HCT116 (cell line): ENCODE results near the gene DCAF8L2. TPM values are rescaled to one million over a fixed set of nuclear protein-coding genes. Genes with fewer than 3 reads are reported as not detected.

Source experiments
- ATAC-seq: fragments of 200-7000 bp; cut with Tn5 transposase; 2 replicates; pipeline ENCODE4 v1.9.1; 2020; ENCODE audit warnings: mild to moderate bottlenecking, moderate library complexity
- BruUV-seq: library from RNA; stranded (reverse); fragments of 400-500 nt; replicated peaks from 2 replicates; lab custom pipeline; 2021; lab: Mats Ljungman, UMichigan
- CTCF ChIA-PET: fragments of 300-600 bp; sonication (Branson Sonifier 250); formaldehyde crosslinking; loops from one replicate; lab custom pipeline; 2021; ENCODE audit warnings: antibody characterized with exemption; lab: Charles Lee
- POLR2A ChIA-PET: fragments of 300-600, 350-600 bp; sonication (Branson Sonifier 250); formaldehyde crosslinking; loops from one replicate; lab custom pipeline; 2021; ENCODE audit warnings: antibody characterized with exemption; lab: Charles Lee
- RAD21 ChIA-PET, 2 experiments: fragments of 300-600 bp; sonication (Branson Sonifier 250); formaldehyde crosslinking; loops; one replicate each; lab custom pipeline; 2023; ENCODE audit warnings: low total read pairs in 2 of 2; ENCODE audit not compliant: uncharacterized antibody in 2 of 2, unreplicated experiment in 2 of 2, low non-redundant PET in 1 of 2; lab: Charles Lee
- DNase-seq: peaks from one replicate; pipeline ENCODE4 v3.0.0-alpha.2; 2010; ENCODE audit warnings: low read depth, low spot score
- H2AFZ ChIP-seq: fragments of 200-600 bp; shearing (Covaris generic), sonication (generic); 2 replicates; pipeline ENCODE4 v1.6.1; 2017; ENCODE audit warnings: low read depth, mixed run types, mixed read lengths, antibody characterized with exemption, low read length; ENCODE audit not compliant: poor library complexity, severe bottlenecking
- H3K27ac ChIP-seq: 2 replicates; pipeline ENCODE4 v1.5.1; 2012; ENCODE audit warnings: low read depth, low read length
- H3K27me3 ChIP-seq: fragments of 200-600 bp; sonication (generic); 2 replicates; pipeline ENCODE4 v1.6.1; 2016; ENCODE audit warnings: mixed run types, low read length, mixed read lengths; ENCODE audit not compliant: insufficient read depth
- H3K36me3 ChIP-seq, 2 experiments: fragments of 200-500 bp in 1 of 2; fragments of 200-600 bp in 1 of 2; sonication (Bioruptor generic) in 1 of 2; sonication (generic) in 1 of 2; 2 replicates each; pipeline versions ENCODE4 v1.5.1 to v1.6.1; 2014 to 2016; ENCODE audit warnings: low read length in 2 of 2, inconsistent platforms in 1 of 2, mixed read lengths in 1 of 2, mixed run types in 1 of 2; ENCODE audit not compliant: insufficient read depth in 2 of 2, control insufficient read depth in 1 of 2
- H3K4me1 ChIP-seq, 2 experiments: fragments of 200-600 bp in 1 of 2; sonication (generic) in 1 of 2; 2 replicates each; pipeline versions ENCODE4 v1.5.1 to v1.6.1; 2012 to 2017; ENCODE audit warnings: low read length in 2 of 2, inconsistent platforms in 1 of 2, mild to moderate bottlenecking in 1 of 2, mixed read lengths in 1 of 2, mixed run types in 1 of 2, moderate library complexity in 1 of 2; ENCODE audit not compliant: insufficient read depth in 2 of 2, control insufficient read depth in 1 of 2
- H3K4me2 ChIP-seq: fragments of 200-600 bp; sonication (generic); 2 replicates; pipeline ENCODE4 v1.6.1; 2017; ENCODE audit warnings: mixed run types, low read length, mixed read lengths
- H3K4me3 ChIP-seq, 2 experiments: fragments of 200-600 bp in 1 of 2; sonication (generic) in 1 of 2; replicated peaks in 1 of 2; 2 replicates each; pipeline ENCODE4 v1.5.1; 2011 to 2016; ENCODE audit warnings: low read length in 2 of 2, control low read depth in 1 of 2, low read depth in 1 of 2, mild to moderate bottlenecking in 1 of 2, mixed read lengths in 1 of 2, mixed run types in 1 of 2
- H3K79me2 ChIP-seq: fragments of 200-600 bp; sonication (generic); 2 replicates; pipeline ENCODE4 v1.6.1; 2017; ENCODE audit warnings: mild to moderate bottlenecking, mixed run types, low read length, moderate library complexity, mixed read lengths; ENCODE audit not compliant: insufficient read depth
- H3K9ac ChIP-seq: fragments of 200-600 bp; sonication (generic); 2 replicates; pipeline ENCODE4 v1.6.1; 2016; ENCODE audit warnings: low read length, mixed read lengths
- H3K9me2 ChIP-seq: fragments of 200-600 bp; sonication (generic), shearing (Covaris generic); 2 replicates; pipeline ENCODE4 v1.6.1; 2017; ENCODE audit warnings: mixed run types, mild to moderate bottlenecking, moderate library complexity; ENCODE audit not compliant: insufficient read depth
- H3K9me3 ChIP-seq, 2 experiments: fragments of 200-500 bp in 1 of 2; fragments of 200-600 bp in 1 of 2; sonication (Bioruptor generic) in 1 of 2; sonication (generic) in 1 of 2; 2 replicates each; pipeline ENCODE4 v1.6.1; 2014 to 2017; ENCODE audit warnings: low read length in 2 of 2, mixed read lengths in 2 of 2, inconsistent platforms in 1 of 2, low read depth in 1 of 2, mild to moderate bottlenecking in 1 of 2, mixed run types in 1 of 2, moderate library complexity in 1 of 2; ENCODE audit not compliant: control insufficient read depth in 1 of 2, insufficient read depth in 1 of 2
- H4K20me1 ChIP-seq: fragments of 200-600 bp; sonication (generic), shearing (Covaris generic); 2 replicates; pipeline ENCODE4 v1.6.1; 2017; ENCODE audit warnings: mixed run types, mild to moderate bottlenecking, moderate library complexity; ENCODE audit not compliant: insufficient read depth
- CBX3 ChIP-seq: IDR thresholded peaks from 2 replicates; pipeline ENCODE4 v1.6.1; 2012; ENCODE audit warnings: low read depth
- CTCF ChIP-seq, 3 experiments: fragments of 200-600 bp in 1 of 3; sonication (generic) in 1 of 3; IDR thresholded peaks in 2 of 3; conservative IDR thresholded peaks in 1 of 3; 2 replicates each; pipeline ENCODE4 v1.5.1; 2012 to 2017; ENCODE audit warnings: low read depth in 2 of 3, low read length in 2 of 3, antibody characterized with exemption in 1 of 3, borderline replicate concordance in 1 of 3, control low read depth in 1 of 3, mild to moderate bottlenecking in 1 of 3, mixed read lengths in 1 of 3, mixed run types in 1 of 3, moderate library complexity in 1 of 3; ENCODE audit not compliant: insufficient read depth in 1 of 3
- EGR1 ChIP-seq: IDR thresholded peaks from 2 replicates; pipeline ENCODE4 v1.6.1; 2012; ENCODE audit warnings: low read depth
- ELF1 ChIP-seq: IDR thresholded peaks from 2 replicates; pipeline ENCODE4 v1.6.1; 2012; ENCODE audit warnings: low read depth, borderline replicate concordance
- EZH2 ChIP-seq: fragments of 200-600 bp; sonication (generic); IDR thresholded peaks from 2 replicates; pipeline ENCODE4 v1.6.1; 2017; ENCODE audit warnings: antibody characterized with exemption, mixed run types
- FOSL1 ChIP-seq: IDR thresholded peaks from 2 replicates; pipeline ENCODE4 v1.6.1; 2012; ENCODE audit warnings: low read depth
- JUND ChIP-seq: IDR thresholded peaks from 2 replicates; pipeline ENCODE4 v1.6.1; 2012
- POLR2AphosphoS5 ChIP-seq: IDR thresholded peaks from 2 replicates; pipeline ENCODE4 v1.6.1; 2011; ENCODE audit warnings: mild to moderate bottlenecking, low read depth, low read length, moderate library complexity
- REST ChIP-seq: IDR thresholded peaks from 2 replicates; pipeline ENCODE4 v1.6.1; 2012; ENCODE audit warnings: low read depth
- SP1 ChIP-seq: IDR thresholded peaks from 2 replicates; pipeline ENCODE4 v1.6.1; 2012; ENCODE audit warnings: low read depth
- YY1 ChIP-seq: IDR thresholded peaks from 2 replicates; pipeline ENCODE4 v1.6.1; 2011; ENCODE audit warnings: low read length, low read depth, moderate library complexity, mild to moderate bottlenecking; ENCODE audit not compliant: insufficient replicate concordance; ENCODE audit errors: extremely low read depth
- ZNF274 ChIP-seq: fragments of 200-500 bp; sonication (Bioruptor generic); IDR thresholded peaks from 2 replicates; pipeline ENCODE4 v1.6.1; 2014; ENCODE audit warnings: mild to moderate bottlenecking, low read depth, low read length, inconsistent platforms
- intact Hi-C: fragments of 100-400 bp; cut with micrococcal nuclease; formaldehyde crosslinking; loops from 2 replicates; pipeline ENCODE4 v1.10.0; 2022
- total RNA-seq: library from RNA; stranded (reverse); gene quantifications from one replicate; pipeline ENCODE4 v1.2.1, GENCODE V29; 2021; ENCODE audit not compliant: unreplicated experiment

Gene DCAF8L2
- total RNA-seq, 1 experiment from 2014 or later = not detected

- CTCF ChIA-PET = no interaction called here
- no TSS peak for BruUV-seq
- no peak for DNase-seq
- H2AFZ ChIP-seq = no peak overlapping the region
- intact Hi-C loops = no loop called here
- H3K79me2 ChIP-seq = no peaks in the 10 kb centered on the region
- POLR2A ChIA-PET = no interaction called here
- no peaks in the 10 kb centered on the region for H3K27me3 ChIP-seq
- ATAC-seq = no peak
- no peaks in the 10 kb centered on the region for H3K9me2 ChIP-seq
- H3K4me2 ChIP-seq = no peak overlapping the region
- no peaks in the 10 kb centered on the region for H4K20me1 ChIP-seq
- TF ChIP-seq CBX3 = no peak
- no peak for TF ChIP-seq ELF1
- no peak for TF ChIP-seq EZH2
- TF ChIP-seq CTCF (IDR thresholded peaks at IDR 0.05 in 2 of 3, conservative IDR thresholded peaks at IDR 0.05 in 1 of 3; ENCODE audit: borderline replicate concordance in 1 of 3, insufficient read depth in 1 of 3, low read depth in 2 of 3, low read length in 2 of 3) = no peak
- TF ChIP-seq POLR2AphosphoS5 = no peak
- H3K36me3 ChIP-seq = no peaks in the 10 kb centered on the region
- no peak overlapping the region for H3K27ac ChIP-seq
- H3K4me3 ChIP-seq = no peak overlapping the region
- H3K4me1 ChIP-seq = no peaks in the 10 kb centered on the region
- H3K9me3 ChIP-seq = no peaks in the 10 kb centered on the region
- H3K9ac ChIP-seq = no peak overlapping the region
- RAD21 ChIA-PET = no interaction called here
These were observed 41.5 kb upstream of the DCAF8L2 start for GRCh38 chrX:27548624-27549023.

- H3K4me1 ChIP-seq = no peaks in the 10 kb centered on the region
- TF ChIP-seq CTCF (IDR thresholded peaks at IDR 0.05 in 2 of 3, conservative IDR thresholded peaks at IDR 0.05 in 1 of 3; ENCODE audit: borderline replicate concordance in 1 of 3, insufficient read depth in 1 of 3, low read depth in 2 of 3, low read length in 2 of 3) (no peak), POLR2AphosphoS5 (no peak), ELF1 (no peak), SP1 (no peak), REST (no peak), YY1 (no peak), ZNF274 (no peak), FOSL1 (no peak), EGR1 (no peak), JUND (no peak)
These were observed 40.5 kb upstream of the DCAF8L2 start for GRCh38 chrX:27549688-27550087.

More at GRCh38 chrX:27549688-27550087, 40.5 kb upstream of the DCAF8L2 start:
- Histone ChIP-seq H3K4me2 (no peak overlapping the region), H3K79me2 (no peaks in the 10 kb centered on the region), H3K9ac (no peak overlapping the region), H3K27me3 (no peaks in the 10 kb centered on the region), H3K27ac (no peak overlapping the region), H3K36me3 (no peaks in the 10 kb centered on the region), H4K20me1 (no peaks in the 10 kb centered on the region), H3K4me3 (no peak overlapping the region), H2AFZ (no peak overlapping the region), H3K9me2 (no peaks in the 10 kb centered on the region), H3K9me3 (no peaks in the 10 kb centered on the region)
- RAD21 ChIA-PET = no interaction called here
- intact Hi-C loops = no loop called here
- BruUV-seq = no TSS peak
- CTCF ChIA-PET = no interaction called here
- POLR2A ChIA-PET = no interaction called here
- DNase-seq (no peak), ATAC-seq (no peak)
